ENCODE data around the gene FRAS1. TPM values are rescaled to one million over a fixed set of nuclear protein-coding genes. Genes with fewer than 3 reads are reported as not detected.

Gene FRAS1
- total and polyA plus RNA-seq, 9 of the 15 experiments (the other 6 are each of a cell fraction or from before 2014, with no cell fraction given), result under 0.01 to 0.11 (median 0.04) TPM; not detected in 2

DNA sequence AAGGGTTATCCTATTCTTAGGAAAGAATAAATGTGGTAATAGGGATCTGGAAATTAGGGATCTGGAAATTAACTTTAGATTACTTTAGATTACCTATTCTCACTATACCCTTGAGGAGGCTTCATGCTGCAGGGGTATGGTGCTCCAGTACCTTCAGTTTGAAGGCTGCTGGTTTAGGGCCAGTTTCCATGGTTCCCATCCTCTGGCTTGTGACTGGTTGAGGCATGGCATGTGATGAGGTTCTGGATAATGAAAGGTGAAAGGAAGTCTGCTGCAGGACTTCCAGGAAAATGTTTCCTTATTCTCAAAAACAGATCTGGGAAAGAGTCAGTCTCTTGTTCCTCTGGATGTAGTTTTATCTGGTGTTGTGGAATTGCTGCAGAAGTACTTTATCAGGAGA is 25.9 kb downstream of the FRAS1 start:
- Histone ChIP-seq H3K4me1 (replicated peaks in 1 of 2; ENCODE audit: control insufficient read depth in 2 of 2, insufficient read depth in 2 of 2, low read length in 2 of 2) (no peaks in the 10 kb centered on the region), H3K79me2 (ENCODE audit: control insufficient read depth, insufficient read depth, low read length) (no peaks in the 10 kb centered on the region), H3K9ac (ENCODE audit: insufficient read depth in 1 of 2, low read depth in 2 of 2, low read length in 2 of 2) (no peak overlapping the region), H3K9me1 (ENCODE audit: control insufficient read depth, insufficient read depth, low read length) (no peaks in the 10 kb centered on the region), H3K36me3 (ENCODE audit: control insufficient read depth, insufficient read depth, low read length) (no peaks in the 10 kb centered on the region), H2AFZ (ENCODE audit: low read depth, low read length) (no peak overlapping the region), H3K27me3 (ENCODE audit: control insufficient read depth in 2 of 2, insufficient read depth in 2 of 2, low read length in 2 of 2) (peaks cover 0 to 4% of the 10 kb centered on the region in 2 experiments; a peak in 1 of 5 replicates), H3K4me3 (no peak overlapping the region), H4K20me1 (replicated peaks; ENCODE audit: control insufficient read depth, insufficient read depth, low read length) (no peaks in the 10 kb centered on the region), H3K4me2 (ENCODE audit: insufficient read depth, low read length) (no peak overlapping the region), H3K9me3 (replicated peaks; ENCODE audit: control insufficient read depth, insufficient read depth, low read depth, low read length) (no peaks in the 10 kb centered on the region), H3K27ac (ENCODE audit: extremely low read depth, low read depth, low read length) (no peak overlapping the region)
- DNase-seq (ENCODE audit: extremely low read depth in 1 of 4, low spot score in 3 of 4) (no peak), FAIRE-seq (no peak), ATAC-seq (no peak)
- POLR2A ChIA-PET, result no interaction called here
- CTCF ChIA-PET (ENCODE audit: low intra/inter-chr PET ratio), result no interaction called here
- in situ Hi-C loops (cut with MboI) (no loop called here), intact Hi-C loops (cut with micrococcal nuclease) (no loop called here)
- no peak for TF ChIP-seq CHD1 (IDR thresholded peaks at IDR 0.05; ENCODE audit: low read length)
- BruUV-seq (replicated peaks), result no TSS peak

DNA sequence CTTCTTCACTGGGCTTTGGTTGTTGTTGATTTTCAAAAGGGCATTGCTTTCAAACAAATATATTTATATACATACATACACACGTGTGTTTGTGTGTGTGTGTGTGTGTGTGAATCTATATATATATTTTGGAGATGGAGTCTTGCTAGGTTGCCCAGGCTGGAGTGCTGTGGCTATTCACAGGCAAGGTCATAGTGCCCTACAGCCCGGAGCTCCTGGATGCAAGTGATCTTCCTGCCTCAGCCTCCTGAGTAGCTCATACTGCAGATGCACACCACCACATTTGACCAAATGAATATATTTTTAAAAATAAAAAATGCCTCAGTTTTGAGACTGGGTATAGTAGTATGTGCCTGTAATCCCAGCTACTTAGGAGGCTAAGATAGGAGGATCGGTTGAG is 34.4 kb downstream of the FRAS1 start:
- BruUV-seq (replicated peaks), result no TSS peak
- FAIRE-seq (no peak), DNase-seq (ENCODE audit: extremely low read depth in 1 of 4, low spot score in 3 of 4) (no peak), ATAC-seq (no peak)
- Histone ChIP-seq H4K20me1 (replicated peaks; ENCODE audit: control insufficient read depth, insufficient read depth, low read length) (no peaks in the 10 kb centered on the region), H3K36me3 (ENCODE audit: control insufficient read depth, insufficient read depth, low read length) (no peaks in the 10 kb centered on the region), H3K4me2 (ENCODE audit: insufficient read depth, low read length) (no peak overlapping the region), H3K9ac (ENCODE audit: insufficient read depth in 1 of 2, low read depth in 2 of 2, low read length in 2 of 2) (no peak overlapping the region), H2AFZ (ENCODE audit: low read depth, low read length) (no peak overlapping the region), H3K4me1 (replicated peaks in 1 of 2; ENCODE audit: control insufficient read depth in 2 of 2, insufficient read depth in 2 of 2, low read length in 2 of 2) (no peaks in the 10 kb centered on the region), H3K27me3 (ENCODE audit: control insufficient read depth in 2 of 2, insufficient read depth in 2 of 2, low read length in 2 of 2) (no peaks in the 10 kb centered on the region), H3K27ac (ENCODE audit: extremely low read depth, low read depth, low read length) (no peak overlapping the region), H3K79me2 (ENCODE audit: control insufficient read depth, insufficient read depth, low read length) (no peaks in the 10 kb centered on the region), H3K9me3 (replicated peaks; ENCODE audit: control insufficient read depth, insufficient read depth, low read depth, low read length) (no peaks in the 10 kb centered on the region), H3K9me1 (ENCODE audit: control insufficient read depth, insufficient read depth, low read length) (no peaks in the 10 kb centered on the region), H3K4me3 (no peak overlapping the region)
- intact Hi-C loops (cut with micrococcal nuclease), result no loop called here
- ChIA-PET CTCF (ENCODE audit: low intra/inter-chr PET ratio) (no interaction called here), POLR2A (no interaction called here)
- in situ Hi-C loops (cut with MboI), result no loop called here
- WGBS (ENCODE audit: insufficient coverage, low coverage, missing lambda C conversion rate), result 0% methylated on average over 3 of the region's 3 CpGs
- TF ChIP-seq, protein P1, sequence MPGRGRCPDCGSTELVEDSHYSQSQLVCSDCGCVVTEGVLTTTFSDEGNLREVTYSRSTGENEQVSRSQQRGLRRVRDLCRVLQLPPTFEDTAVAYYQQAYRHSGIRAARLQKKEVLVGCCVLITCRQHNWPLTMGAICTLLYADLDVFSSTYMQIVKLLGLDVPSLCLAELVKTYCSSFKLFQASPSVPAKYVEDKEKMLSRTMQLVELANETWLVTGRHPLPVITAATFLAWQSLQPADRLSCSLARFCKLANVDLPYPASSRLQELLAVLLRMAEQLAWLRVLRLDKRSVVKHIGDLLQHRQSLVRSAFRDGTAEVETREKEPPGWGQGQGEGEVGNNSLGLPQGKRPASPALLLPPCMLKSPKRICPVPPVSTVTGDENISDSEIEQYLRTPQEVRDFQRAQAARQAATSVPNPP (IDR thresholded peaks at IDR 0.05; ENCODE audit: borderline replicate concordance, insufficient read depth, insufficient read length), result no peak
- TF ChIP-seq SP1 (CRISPR knock-in tag; IDR thresholded peaks at IDR 0.05) (no peak), ZNF175 (CRISPR knock-in tag; IDR thresholded peaks at IDR 0.05; ENCODE audit: low read depth) (no peak), ZBTB17 (CRISPR knock-in tag; IDR thresholded peaks at IDR 0.05) (no peak), NR4A1 (CRISPR knock-in tag; IDR thresholded peaks at IDR 0.05) (no peak), NR4A1 (tag; IDR thresholded peaks at IDR 0.05) (no peak), ZFP36 (IDR thresholded peaks at IDR 0.05; ENCODE audit: low read depth, low read length, partially characterized antibody) (no peak), U2AF1 (optimal IDR thresholded peaks at IDR 0.05; ENCODE audit: low read depth, low read length) (no peak), ATF7 (IDR thresholded peaks at IDR 0.05) (no peak), KLF1 (tag; IDR thresholded peaks at IDR 0.05) (no peak), SMAD4 (CRISPR knock-in tag; conservative IDR thresholded peaks at IDR 0.05) (no peak), ZNF197 (CRISPR knock-in tag; IDR thresholded peaks at IDR 0.05; ENCODE audit: low read depth) (no peak)
- TF ChIP-seq, protein P2, sequence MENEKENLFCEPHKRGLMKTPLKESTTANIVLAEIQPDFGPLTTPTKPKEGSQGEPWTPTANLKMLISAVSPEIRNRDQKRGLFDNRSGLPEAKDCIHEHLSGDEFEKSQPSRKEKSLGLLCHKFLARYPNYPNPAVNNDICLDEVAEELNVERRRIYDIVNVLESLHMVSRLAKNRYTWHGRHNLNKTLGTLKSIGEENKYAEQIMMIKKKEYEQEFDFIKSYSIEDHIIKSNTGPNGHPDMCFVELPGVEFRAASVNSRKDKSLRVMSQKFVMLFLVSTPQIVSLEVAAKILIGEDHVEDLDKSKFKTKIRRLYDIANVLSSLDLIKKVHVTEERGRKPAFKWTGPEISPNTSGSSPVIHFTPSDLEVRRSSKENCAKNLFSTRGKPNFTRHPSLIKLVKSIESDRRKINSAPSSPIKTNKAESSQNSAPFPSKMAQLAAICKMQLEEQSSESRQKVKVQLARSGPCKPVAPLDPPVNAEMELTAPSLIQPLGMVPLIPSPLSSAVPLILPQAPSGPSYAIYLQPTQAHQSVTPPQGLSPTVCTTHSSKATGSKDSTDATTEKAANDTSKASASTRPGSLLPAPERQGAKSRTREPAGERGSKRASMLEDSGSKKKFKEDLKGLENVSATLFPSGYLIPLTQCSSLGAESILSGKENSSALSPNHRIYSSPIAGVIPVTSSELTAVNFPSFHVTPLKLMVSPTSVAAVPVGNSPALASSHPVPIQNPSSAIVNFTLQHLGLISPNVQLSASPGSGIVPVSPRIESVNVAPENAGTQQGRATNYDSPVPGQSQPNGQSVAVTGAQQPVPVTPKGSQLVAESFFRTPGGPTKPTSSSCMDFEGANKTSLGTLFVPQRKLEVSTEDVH (IDR thresholded peaks at IDR 0.05; ENCODE audit: low read depth, partially characterized antibody), result no peak
